ENCODE measurements around the gene MICU1. TPM values are rescaled to one million over a fixed set of nuclear protein-coding genes. Genes with fewer than 3 reads are reported as not detected.
A peak's percentile ranks its signal among the peaks of the same experiment; 100 is the strongest.

Gene MICU1
- polyA plus RNA-seq, 1 experiment: 40.4 TPM

GRCh38 chr10:72567421-72567820 is 58.5 kb downstream of the MICU1 start:
- ChIA-PET CTCF (interaction anchor here (1.0 kb wide), 1 partner anchor 203 kb away, joined by 4 read pairs; no protein-coding TSS in a partner anchor), POLR2A (no interaction called here)
- no peaks in the 10 kb centered on the region for H3K27me3 ChIP-seq (ENCODE audit: control insufficient read depth, insufficient read depth, low read length)
- no peak for TF ChIP-seq CTCF (IDR thresholded peaks at IDR 0.05; ENCODE audit: insufficient read depth, low read depth, low read length)
- no peak for DNase-seq (ENCODE audit: low read depth)
- no peak overlapping the region for H3K4me3 ChIP-seq (ENCODE audit: low read depth, low read length)
- H3K36me3 ChIP-seq (ENCODE audit: control insufficient read depth, insufficient read depth, low read length): no peaks in the 10 kb centered on the region

GRCh38 chr10:72564596-72564995 is 61.3 kb downstream of the MICU1 start:
- TF ChIP-seq CTCF (IDR thresholded peaks at IDR 0.05; ENCODE audit: insufficient read depth, low read depth, low read length): no peak
- H3K27me3 ChIP-seq (ENCODE audit: control insufficient read depth, insufficient read depth, low read length): no peaks in the 10 kb centered on the region
- H3K36me3 ChIP-seq (ENCODE audit: control insufficient read depth, insufficient read depth, low read length): peaks cover 2% of the 10 kb centered on the region; the same call in 1 of the 2 replicates
- POLR2A ChIA-PET: interaction anchor here (0.6 kb wide), 1 partner anchor 118 kb away, joined by 6 read pairs; no protein-coding TSS in a partner anchor
- no peak overlapping the region for H3K4me3 ChIP-seq (ENCODE audit: low read depth, low read length)
- CTCF ChIA-PET: interaction anchor here (0.9 kb wide), 1 partner anchor 17 kb away, joined by 3 read pairs; no protein-coding TSS in a partner anchor
- peak; percentile 39 for DNase-seq (ENCODE audit: low read depth)

DNA sequence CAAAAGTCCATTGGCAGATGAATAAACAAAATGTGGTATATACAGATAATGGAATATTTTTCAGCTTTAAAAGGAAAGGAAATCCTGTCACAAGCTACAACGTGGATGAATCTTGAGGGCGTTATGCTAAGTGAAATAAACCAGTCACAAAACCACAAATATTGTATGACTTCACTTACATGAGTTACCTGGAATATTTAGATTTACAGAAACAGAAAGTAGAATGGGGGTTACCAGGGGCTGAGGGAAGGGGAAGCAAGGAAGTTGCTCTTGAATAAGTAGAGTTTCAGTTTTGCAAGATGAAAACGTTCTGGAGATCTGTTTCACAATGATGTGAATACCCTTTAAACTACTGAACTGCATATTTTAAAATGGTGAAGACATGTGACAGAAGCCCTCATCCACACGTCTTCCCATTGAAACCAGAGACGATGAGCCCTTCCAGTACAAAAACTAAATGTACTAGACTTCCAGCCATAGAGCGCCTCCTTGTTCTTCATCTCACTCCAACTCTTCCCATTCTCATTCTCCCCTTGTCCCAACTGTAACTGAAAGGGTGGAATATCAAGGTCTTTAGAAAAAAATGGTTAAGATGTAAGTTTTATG is 62.4 kb downstream of the MICU1 start:
- H3K4me3 ChIP-seq (ENCODE audit: low read depth, low read length): no peak overlapping the region
- TF ChIP-seq CTCF (IDR thresholded peaks at IDR 0.05; ENCODE audit: insufficient read depth, low read depth, low read length): no peak
- no peak for DNase-seq (ENCODE audit: low read depth)
- ChIA-PET POLR2A (no interaction called here), CTCF (no interaction called here)
- H3K36me3 ChIP-seq (ENCODE audit: control insufficient read depth, insufficient read depth, low read length): peaks cover 2% of the 10 kb centered on the region; the same call in 1 of the 2 replicates
- H3K27me3 ChIP-seq (ENCODE audit: control insufficient read depth, insufficient read depth, low read length): no peaks in the 10 kb centered on the region

- peaks cover 2% of the 10 kb centered on the region; the same call in 1 of the 2 replicates for H3K36me3 ChIP-seq (ENCODE audit: control insufficient read depth, insufficient read depth, low read length)
- TF ChIP-seq CTCF (IDR thresholded peaks at IDR 0.05; ENCODE audit: insufficient read depth, low read depth, low read length): no peak
- ChIA-PET CTCF (no interaction called here), POLR2A (no interaction called here)
- no peak overlapping the region for H3K4me3 ChIP-seq (ENCODE audit: low read depth, low read length)
- H3K27me3 ChIP-seq (ENCODE audit: control insufficient read depth, insufficient read depth, low read length): no peaks in the 10 kb centered on the region
- no peak for DNase-seq (ENCODE audit: low read depth)
Measured at GRCh38 chr10:72561745-72562166, 64.1 kb downstream of the MICU1 start.

DNA sequence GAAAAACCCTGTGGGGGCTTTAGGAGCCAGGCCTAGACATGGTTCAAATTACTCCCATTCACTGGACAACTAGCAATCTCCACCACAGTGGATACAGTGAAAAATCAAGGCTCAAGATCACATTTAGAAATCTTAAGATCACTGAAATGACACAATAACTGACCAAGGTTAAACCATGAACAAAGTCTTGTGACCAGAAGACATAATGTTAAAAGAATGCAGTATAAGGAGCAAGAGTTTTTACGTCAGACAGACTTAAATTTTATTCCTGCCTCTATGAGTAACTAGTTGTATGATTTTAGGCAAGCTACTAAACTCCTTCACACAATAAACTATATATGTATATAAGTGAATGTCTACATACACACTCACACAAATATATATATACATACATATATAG is 68.5 kb downstream of the MICU1 start:
- Histone ChIP-seq H3K27me3 (ENCODE audit: control insufficient read depth, insufficient read depth, low read length) (no peaks in the 10 kb centered on the region), H3K36me3 (ENCODE audit: control insufficient read depth, insufficient read depth, low read length) (peaks cover 2% of the 10 kb centered on the region; the same call in 1 of the 2 replicates), H3K4me3 (ENCODE audit: low read depth, low read length) (no peak overlapping the region)
- ChIA-PET CTCF (no interaction called here), POLR2A (interaction anchor here (0.6 kb wide), 1 partner anchor 12 kb away, joined by 4 read pairs; no protein-coding TSS in a partner anchor)
- no peak for TF ChIP-seq CTCF (IDR thresholded peaks at IDR 0.05; ENCODE audit: insufficient read depth, low read depth, low read length)
- DNase-seq (ENCODE audit: low read depth): peak; percentile 39
